Trophoblast cell (in vitro differentiated cells and primary cell): ENCODE measurements around the gene ABI3.

Experiments used
- DNase-seq, 2 donors: peaks; one replicate each; pipeline ENCODE4 v3.0.0-alpha.2; 2016
- H2AFZ ChIP-seq: 2 replicates; pipeline ENCODE4 v1.6.1; 2013; ENCODE audit warnings: low read length, moderate library complexity, mild to moderate bottlenecking; ENCODE audit not compliant: insufficient read depth, poor library complexity
- H2AK5ac ChIP-seq: 2 replicates; pipeline ENCODE4 v1.6.1; 2013; ENCODE audit warnings: mild to moderate bottlenecking, low read length
- H2BK120ac ChIP-seq: 2 replicates; pipeline ENCODE4 v1.6.1; 2013; ENCODE audit warnings: low read length, mild to moderate bottlenecking, moderate library complexity; ENCODE audit not compliant: insufficient read depth, poor library complexity
- H2BK12ac ChIP-seq: 2 replicates; pipeline ENCODE4 v1.6.1; 2013; ENCODE audit warnings: mild to moderate bottlenecking, low read length, moderate library complexity
- H2BK5ac ChIP-seq: 2 replicates; pipeline ENCODE4 v1.6.1; 2013; ENCODE audit warnings: low read length, low read depth, moderate library complexity, mild to moderate bottlenecking; ENCODE audit not compliant: poor library complexity
- H3K14ac ChIP-seq: 2 replicates; pipeline ENCODE4 v1.6.1; 2013; ENCODE audit warnings: mild to moderate bottlenecking, low read length
- H3K18ac ChIP-seq: 2 replicates; pipeline ENCODE4 v1.6.1; 2013; ENCODE audit warnings: mild to moderate bottlenecking, low read length
- H3K23ac ChIP-seq: 2 replicates; pipeline ENCODE4 v1.6.1; 2013; ENCODE audit warnings: low read length
- H3K27ac ChIP-seq: 2 replicates; pipeline ENCODE4 v1.5.1; 2013; ENCODE audit warnings: low read depth, mild to moderate bottlenecking, inconsistent platforms, low read length, moderate library complexity
- H3K27me3 ChIP-seq: 2 replicates; pipeline ENCODE4 v1.6.1; 2013; ENCODE audit warnings: inconsistent platforms, mild to moderate bottlenecking, low read length, moderate library complexity; ENCODE audit not compliant: insufficient read depth
- H3K36me3 ChIP-seq, 2 experiments: 1 replicate in 1 of 2; 2 replicates in 1 of 2; pipeline ENCODE4 v1.6.1; 2013; ENCODE audit warnings: low read length in 2 of 2, mild to moderate bottlenecking in 2 of 2, moderate library complexity in 1 of 2; ENCODE audit not compliant: insufficient read depth in 2 of 2, control insufficient read depth in 1 of 2
- H3K4ac ChIP-seq: 2 replicates; pipeline ENCODE4 v1.6.1; 2013; ENCODE audit warnings: low read depth, mild to moderate bottlenecking, low read length, moderate library complexity
- H3K4me1 ChIP-seq, 2 experiments: 1 replicate in 1 of 2; 2 replicates in 1 of 2; pipeline ENCODE4 v1.6.1; 2013; ENCODE audit warnings: low read length in 2 of 2, mild to moderate bottlenecking in 2 of 2, moderate library complexity in 1 of 2; ENCODE audit not compliant: insufficient read depth in 2 of 2, control insufficient read depth in 1 of 2
- H3K4me2 ChIP-seq: 2 replicates; pipeline ENCODE4 v1.6.1; 2013; ENCODE audit warnings: inconsistent platforms, mild to moderate bottlenecking, low read length, moderate library complexity
- H3K4me3 ChIP-seq: 2 replicates; pipeline ENCODE4 v1.5.1; 2013; ENCODE audit warnings: mild to moderate bottlenecking, low read depth, low read length, inconsistent platforms
- H3K79me1 ChIP-seq: one replicate; pipeline ENCODE4 v1.6.1; 2013; ENCODE audit warnings: low read length
- H3K79me2 ChIP-seq: 2 replicates; pipeline ENCODE4 v1.6.1; 2013; ENCODE audit warnings: low read length, mild to moderate bottlenecking; ENCODE audit not compliant: control insufficient read depth, insufficient read depth, poor library complexity
- H3K9ac ChIP-seq: 2 replicates; pipeline ENCODE4 v1.6.1; 2013; ENCODE audit warnings: mild to moderate bottlenecking, low read length
- H3K9me3 ChIP-seq: 2 replicates; pipeline ENCODE4 v1.6.1; 2013; ENCODE audit warnings: low read depth, mild to moderate bottlenecking, control low read depth, inconsistent platforms, low read length; ENCODE audit not compliant: insufficient read depth
- H4K12ac ChIP-seq: 2 replicates; pipeline ENCODE4 v1.6.1; 2013; ENCODE audit warnings: low read depth, mild to moderate bottlenecking, low read length, moderate library complexity
- H4K8ac ChIP-seq: 2 replicates; pipeline ENCODE4 v1.6.1; 2013; ENCODE audit warnings: low read depth, mild to moderate bottlenecking, low read length, moderate library complexity
- H4K91ac ChIP-seq: one replicate; pipeline ENCODE4 v1.6.1; 2013; ENCODE audit warnings: low read depth, mild to moderate bottlenecking, low read length, moderate library complexity
- WGBS: extraction: QIAGEN DNeasy Blood & Tissue Kit; methylation state at CpG from one replicate; pipeline ENCODE4 v1.1.7; 2013; ENCODE audit warnings: missing lambda C conversion rate; ENCODE audit not compliant: insufficient read length, insufficient coverage; ENCODE audit errors: extremely low coverage; 5-methylcytosine and 5-hydroxymethylcytosine counted together

Gene ABI3

DNA sequence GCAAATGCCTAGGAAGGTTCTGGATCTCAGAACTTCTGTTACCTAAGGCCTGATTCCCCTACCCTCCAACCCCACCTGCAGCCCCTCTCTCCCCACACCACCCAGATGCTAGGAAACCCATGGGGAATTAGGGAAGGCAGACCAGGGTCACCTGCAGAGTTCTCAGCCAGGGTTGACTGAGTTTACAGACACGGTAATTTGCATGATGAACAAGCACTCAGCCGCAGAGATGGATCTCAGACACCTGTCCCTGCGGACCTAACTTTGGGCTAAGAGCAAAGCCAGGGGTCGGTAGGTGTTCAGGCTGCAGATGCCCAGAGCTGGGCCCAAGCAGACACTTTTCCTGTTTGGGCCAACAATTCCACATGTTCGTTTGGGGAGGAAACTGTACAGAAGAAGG lies 2.9 kb downstream of the ABI3 start:
- Histone ChIP-seq H3K4me3 (no peak overlapping the region), H3K4me1 (peaks cover 3 to 6% of the 10 kb centered on the region in 2 experiments), H3K4ac (no peak overlapping the region), H2AFZ (no peak overlapping the region), H3K18ac (no peak overlapping the region), H2BK5ac (no peak overlapping the region), H3K9ac (no peak overlapping the region), H4K91ac (no peak overlapping the region), H3K36me3 (no peaks in the 10 kb centered on the region), H3K14ac (no peak overlapping the region), H2BK12ac (no peak overlapping the region), H3K9me3 (no peaks in the 10 kb centered on the region), H3K79me2 (no peaks in the 10 kb centered on the region), H4K8ac (no peak overlapping the region), H3K23ac (no peak overlapping the region), H2AK5ac (no peak overlapping the region), H3K79me1 (no peaks in the 10 kb centered on the region), H3K27ac (no peak overlapping the region), H3K4me2 (no peak overlapping the region), H4K12ac (no peak overlapping the region), H2BK120ac (no peak overlapping the region), H3K27me3 (no peaks in the 10 kb centered on the region)
- DNase-seq: no peak
- no CpG with 5 or more reads among the region's 5 CpGs for WGBS

DNA sequence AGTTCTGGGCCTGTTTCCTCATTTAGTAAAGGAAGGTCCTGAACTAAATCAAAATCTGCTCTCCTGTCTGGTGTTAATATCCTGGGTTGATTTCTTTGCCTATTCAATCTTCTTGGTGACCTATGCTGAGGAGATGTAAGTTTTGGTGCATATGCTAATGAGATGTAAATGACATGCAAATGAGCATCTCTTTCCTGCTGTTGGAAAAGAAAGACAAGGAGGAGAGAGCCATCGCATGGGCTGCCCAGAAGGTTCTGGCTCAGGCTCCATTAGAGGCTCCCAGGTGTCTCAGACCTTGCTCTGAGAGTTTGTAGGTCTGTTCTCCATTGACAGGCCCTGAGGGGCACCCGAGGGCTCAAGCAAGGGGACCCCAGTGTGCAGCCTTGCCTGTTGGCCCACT lies 3.3 kb downstream of the ABI3 start:
- Histone ChIP-seq H3K27me3 (no peaks in the 10 kb centered on the region), H3K14ac (no peak overlapping the region), H4K12ac (no peak overlapping the region), H3K27ac (no peak overlapping the region), H3K36me3 (no peaks in the 10 kb centered on the region), H4K8ac (no peak overlapping the region), H3K4me2 (no peak overlapping the region), H3K9me3 (no peaks in the 10 kb centered on the region), H3K4me1 (peaks cover 3 to 6% of the 10 kb centered on the region in 2 experiments), H3K9ac (no peak overlapping the region), H2AFZ (no peak overlapping the region), H3K79me2 (no peaks in the 10 kb centered on the region), H2BK120ac (no peak overlapping the region), H4K91ac (no peak overlapping the region), H3K23ac (no peak overlapping the region), H3K18ac (no peak overlapping the region), H2BK12ac (no peak overlapping the region), H3K4ac (no peak overlapping the region), H3K79me1 (no peaks in the 10 kb centered on the region), H2BK5ac (no peak overlapping the region), H2AK5ac (no peak overlapping the region), H3K4me3 (no peak overlapping the region)
- no peak for DNase-seq
- no CpG with 5 or more reads among the region's 2 CpGs for WGBS

DNA sequence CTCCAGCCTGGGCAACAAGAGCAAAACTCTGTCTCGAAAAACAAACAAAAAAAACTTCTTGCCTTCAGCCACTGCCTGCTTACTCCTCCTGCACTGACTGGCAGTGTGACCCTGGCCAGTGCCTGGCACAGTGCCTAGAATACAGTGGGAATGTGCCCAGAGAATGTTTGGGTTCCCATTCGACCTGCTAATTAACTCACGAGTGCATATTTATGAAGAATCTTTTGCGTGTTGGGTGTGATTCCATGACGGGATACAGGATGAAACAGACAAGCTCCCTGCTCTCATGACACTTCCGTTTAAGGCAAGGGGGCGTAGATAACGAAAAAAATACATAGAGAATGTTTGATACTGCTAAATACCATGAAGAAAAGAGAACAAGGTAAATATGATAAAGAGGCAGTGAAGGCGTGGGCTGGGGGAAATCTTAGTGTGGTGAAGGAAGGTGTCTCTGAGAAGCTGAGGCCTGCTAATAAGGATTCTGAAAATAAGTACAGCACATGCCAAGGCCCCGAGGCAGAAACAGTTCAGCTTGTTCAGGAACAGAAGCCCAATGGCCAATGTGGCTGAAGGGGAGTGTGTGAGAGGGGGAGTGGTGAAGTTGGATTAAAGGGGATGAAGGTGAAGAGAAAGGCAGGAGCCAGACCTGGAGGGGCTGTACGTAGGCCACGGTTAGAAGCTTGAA lies 4.3 kb downstream of the ABI3 start:
- no peak overlapping the region for H2AK5ac ChIP-seq
- no peak overlapping the region for H2BK12ac ChIP-seq
- H2BK120ac ChIP-seq: no peak overlapping the region
- no peak overlapping the region for H3K4me3 ChIP-seq
- H3K14ac ChIP-seq: no peak overlapping the region
- no peak overlapping the region for H2AFZ ChIP-seq
- H3K4me2 ChIP-seq: no peak overlapping the region
- H3K4me1 ChIP-seq: peaks cover 2 to 5% of the 10 kb centered on the region in 2 experiments
- H3K79me1 ChIP-seq: no peaks in the 10 kb centered on the region
- WGBS: no CpG with 5 or more reads among the region's 12 CpGs
- H3K27me3 ChIP-seq: no peaks in the 10 kb centered on the region
- H2BK5ac ChIP-seq: no peak overlapping the region
- no peaks in the 10 kb centered on the region for H3K79me2 ChIP-seq
- no peaks in the 10 kb centered on the region for H3K9me3 ChIP-seq
- no peak overlapping the region for H4K8ac ChIP-seq
- H3K27ac ChIP-seq: no peak overlapping the region
- no peak overlapping the region for H3K9ac ChIP-seq
- H4K91ac ChIP-seq: no peak overlapping the region
- DNase-seq: no peak
- no peak overlapping the region for H3K18ac ChIP-seq
- H3K4ac ChIP-seq: no peak overlapping the region
- H4K12ac ChIP-seq: no peak overlapping the region
- H3K23ac ChIP-seq: no peak overlapping the region
- H3K36me3 ChIP-seq: no peaks in the 10 kb centered on the region

DNA sequence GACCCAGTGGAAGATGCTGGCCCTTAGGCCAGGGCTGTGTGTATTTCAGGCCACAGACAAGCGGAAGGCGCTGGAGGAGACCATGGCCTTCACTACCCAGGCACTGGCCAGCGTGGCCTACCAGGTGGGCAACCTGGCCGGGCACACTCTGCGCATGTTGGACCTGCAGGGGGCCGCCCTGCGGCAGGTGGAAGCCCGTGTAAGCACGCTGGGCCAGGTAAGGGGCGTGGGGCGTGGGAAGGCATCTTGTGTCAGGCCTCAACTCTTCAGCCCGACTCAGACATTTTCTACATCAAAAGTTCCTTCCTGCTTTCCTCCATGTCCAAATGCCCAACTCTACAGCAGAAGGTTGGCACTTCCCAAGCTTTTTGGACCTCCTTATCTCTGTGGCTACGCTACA lies 6.0 kb downstream of the ABI3 start:
- Histone ChIP-seq H3K9ac (no peak overlapping the region), H4K12ac (no peak overlapping the region), H3K14ac (no peak overlapping the region), H3K9me3 (no peaks in the 10 kb centered on the region), H3K79me2 (no peaks in the 10 kb centered on the region), H2BK12ac (no peak overlapping the region), H2BK5ac (no peak overlapping the region), H3K4me1 (no peaks in the 10 kb centered on the region), H3K23ac (no peak overlapping the region), H3K27me3 (no peaks in the 10 kb centered on the region), H3K36me3 (no peaks in the 10 kb centered on the region), H2AK5ac (no peak overlapping the region), H2BK120ac (no peak overlapping the region), H3K79me1 (no peaks in the 10 kb centered on the region), H3K4me3 (no peak overlapping the region), H3K4me2 (no peak overlapping the region), H2AFZ (no peak overlapping the region), H3K4ac (no peak overlapping the region), H4K8ac (no peak overlapping the region), H3K27ac (no peak overlapping the region), H3K18ac (no peak overlapping the region), H4K91ac (no peak overlapping the region)
- no peak for DNase-seq
- no CpG with 5 or more reads among the region's 13 CpGs for WGBS
